HCT116 (cell line): ENCODE measurements around the gene DSTYK. TPM values are rescaled to one million over a fixed set of nuclear protein-coding genes. Genes with fewer than 3 reads are reported as not detected.

Source experiments
- ATAC-seq: fragments of 200-7000 bp; cut with Tn5 transposase; 2 replicates; pipeline ENCODE4 v1.9.1; 2020; ENCODE audit warnings: mild to moderate bottlenecking, moderate library complexity
- BruUV-seq: library from RNA; stranded (reverse); fragments of 400-500 nt; replicated peaks from 2 replicates; lab custom pipeline; 2021; lab: Mats Ljungman, UMichigan
- CTCF ChIA-PET: fragments of 300-600 bp; sonication (Branson Sonifier 250); formaldehyde crosslinking; loops from one replicate; lab custom pipeline; 2021; ENCODE audit warnings: antibody characterized with exemption; lab: Charles Lee
- POLR2A ChIA-PET: fragments of 300-600, 350-600 bp; sonication (Branson Sonifier 250); formaldehyde crosslinking; loops from one replicate; lab custom pipeline; 2021; ENCODE audit warnings: antibody characterized with exemption; lab: Charles Lee
- RAD21 ChIA-PET, 2 experiments: fragments of 300-600 bp; sonication (Branson Sonifier 250); formaldehyde crosslinking; loops; one replicate each; lab custom pipeline; 2023; ENCODE audit warnings: low total read pairs in 2 of 2; ENCODE audit not compliant: uncharacterized antibody in 2 of 2, unreplicated experiment in 2 of 2, low non-redundant PET in 1 of 2; lab: Charles Lee
- DNase-seq: peaks from one replicate; pipeline ENCODE4 v3.0.0-alpha.2; 2010; ENCODE audit warnings: low read depth, low spot score
- H2AFZ ChIP-seq: fragments of 200-600 bp; shearing (Covaris generic), sonication (generic); 2 replicates; pipeline ENCODE4 v1.6.1; 2017; ENCODE audit warnings: low read depth, mixed run types, mixed read lengths, antibody characterized with exemption, low read length; ENCODE audit not compliant: poor library complexity, severe bottlenecking
- H3K27ac ChIP-seq: 2 replicates; pipeline ENCODE4 v1.5.1; 2012; ENCODE audit warnings: low read depth, low read length
- H3K27me3 ChIP-seq: fragments of 200-600 bp; sonication (generic); 2 replicates; pipeline ENCODE4 v1.6.1; 2016; ENCODE audit warnings: mixed run types, low read length, mixed read lengths; ENCODE audit not compliant: insufficient read depth
- H3K36me3 ChIP-seq, 2 experiments: fragments of 200-500 bp in 1 of 2; fragments of 200-600 bp in 1 of 2; sonication (Bioruptor generic) in 1 of 2; sonication (generic) in 1 of 2; 2 replicates each; pipeline versions ENCODE4 v1.5.1 to v1.6.1; 2014 to 2016; ENCODE audit warnings: low read length in 2 of 2, inconsistent platforms in 1 of 2, mixed read lengths in 1 of 2, mixed run types in 1 of 2; ENCODE audit not compliant: insufficient read depth in 2 of 2, control insufficient read depth in 1 of 2
- H3K4me1 ChIP-seq, 2 experiments: fragments of 200-600 bp in 1 of 2; sonication (generic) in 1 of 2; 2 replicates each; pipeline versions ENCODE4 v1.5.1 to v1.6.1; 2012 to 2017; ENCODE audit warnings: low read length in 2 of 2, inconsistent platforms in 1 of 2, mild to moderate bottlenecking in 1 of 2, mixed read lengths in 1 of 2, mixed run types in 1 of 2, moderate library complexity in 1 of 2; ENCODE audit not compliant: insufficient read depth in 2 of 2, control insufficient read depth in 1 of 2
- H3K4me2 ChIP-seq: fragments of 200-600 bp; sonication (generic); 2 replicates; pipeline ENCODE4 v1.6.1; 2017; ENCODE audit warnings: mixed run types, low read length, mixed read lengths
- H3K4me3 ChIP-seq, 2 experiments: fragments of 200-600 bp in 1 of 2; sonication (generic) in 1 of 2; replicated peaks in 1 of 2; 2 replicates each; pipeline ENCODE4 v1.5.1; 2011 to 2016; ENCODE audit warnings: low read length in 2 of 2, control low read depth in 1 of 2, low read depth in 1 of 2, mild to moderate bottlenecking in 1 of 2, mixed read lengths in 1 of 2, mixed run types in 1 of 2
- H3K79me2 ChIP-seq: fragments of 200-600 bp; sonication (generic); 2 replicates; pipeline ENCODE4 v1.6.1; 2017; ENCODE audit warnings: mild to moderate bottlenecking, mixed run types, low read length, moderate library complexity, mixed read lengths; ENCODE audit not compliant: insufficient read depth
- H3K9ac ChIP-seq: fragments of 200-600 bp; sonication (generic); 2 replicates; pipeline ENCODE4 v1.6.1; 2016; ENCODE audit warnings: low read length, mixed read lengths
- H3K9me2 ChIP-seq: fragments of 200-600 bp; sonication (generic), shearing (Covaris generic); 2 replicates; pipeline ENCODE4 v1.6.1; 2017; ENCODE audit warnings: mixed run types, mild to moderate bottlenecking, moderate library complexity; ENCODE audit not compliant: insufficient read depth
- H3K9me3 ChIP-seq, 2 experiments: fragments of 200-500 bp in 1 of 2; fragments of 200-600 bp in 1 of 2; sonication (Bioruptor generic) in 1 of 2; sonication (generic) in 1 of 2; 2 replicates each; pipeline ENCODE4 v1.6.1; 2014 to 2017; ENCODE audit warnings: low read length in 2 of 2, mixed read lengths in 2 of 2, inconsistent platforms in 1 of 2, low read depth in 1 of 2, mild to moderate bottlenecking in 1 of 2, mixed run types in 1 of 2, moderate library complexity in 1 of 2; ENCODE audit not compliant: control insufficient read depth in 1 of 2, insufficient read depth in 1 of 2
- H4K20me1 ChIP-seq: fragments of 200-600 bp; sonication (generic), shearing (Covaris generic); 2 replicates; pipeline ENCODE4 v1.6.1; 2017; ENCODE audit warnings: mixed run types, mild to moderate bottlenecking, moderate library complexity; ENCODE audit not compliant: insufficient read depth
- CBX3 ChIP-seq: IDR thresholded peaks from 2 replicates; pipeline ENCODE4 v1.6.1; 2012; ENCODE audit warnings: low read depth
- EGR1 ChIP-seq: IDR thresholded peaks from 2 replicates; pipeline ENCODE4 v1.6.1; 2012; ENCODE audit warnings: low read depth
- EZH2 ChIP-seq: fragments of 200-600 bp; sonication (generic); IDR thresholded peaks from 2 replicates; pipeline ENCODE4 v1.6.1; 2017; ENCODE audit warnings: antibody characterized with exemption, mixed run types
- EZH2phosphoT487 ChIP-seq: fragments of 200-600 bp; IDR thresholded peaks from 2 replicates; pipeline ENCODE4 v1.6.1; 2018; ENCODE audit warnings: antibody characterized with exemption, borderline replicate concordance
- FOSL1 ChIP-seq: IDR thresholded peaks from 2 replicates; pipeline ENCODE4 v1.6.1; 2012; ENCODE audit warnings: low read depth
- POLR2A ChIP-seq: IDR thresholded peaks from 2 replicates; pipeline ENCODE4 v1.7.0; 2011; ENCODE audit warnings: borderline replicate concordance; ENCODE audit not compliant: insufficient read depth, insufficient read length; ENCODE audit errors: extremely low read depth
- POLR2AphosphoS5 ChIP-seq: IDR thresholded peaks from 2 replicates; pipeline ENCODE4 v1.6.1; 2011; ENCODE audit warnings: mild to moderate bottlenecking, low read depth, low read length, moderate library complexity
- REST ChIP-seq: IDR thresholded peaks from 2 replicates; pipeline ENCODE4 v1.6.1; 2012; ENCODE audit warnings: low read depth
- SIN3A ChIP-seq: IDR thresholded peaks from 2 replicates; pipeline ENCODE4 v1.6.1; 2012; ENCODE audit warnings: low read depth
- SP1 ChIP-seq: IDR thresholded peaks from 2 replicates; pipeline ENCODE4 v1.6.1; 2012; ENCODE audit warnings: low read depth
- SRF ChIP-seq: IDR thresholded peaks from 2 replicates; pipeline ENCODE4 v1.6.1; 2012; ENCODE audit warnings: low read depth
- ZFX ChIP-seq: fragments of 450-650 bp; IDR thresholded peaks from 2 replicates; pipeline ENCODE4 v1.6.1; 2017
- ZNF274 ChIP-seq: fragments of 200-500 bp; sonication (Bioruptor generic); IDR thresholded peaks from 2 replicates; pipeline ENCODE4 v1.6.1; 2014; ENCODE audit warnings: mild to moderate bottlenecking, low read depth, low read length, inconsistent platforms
- intact Hi-C: fragments of 100-400 bp; cut with micrococcal nuclease; formaldehyde crosslinking; loops from 2 replicates; pipeline ENCODE4 v1.10.0; 2022
- total RNA-seq: library from RNA; stranded (reverse); gene quantifications from one replicate; pipeline ENCODE4 v1.2.1, GENCODE V29; 2021; ENCODE audit not compliant: unreplicated experiment
- TF ChIP-seq, protein P1 (sequence below): IDR thresholded peaks from 2 replicates; pipeline ENCODE4 v1.6.1; 2011; ENCODE audit warnings: mild to moderate bottlenecking, low read length, moderate library complexity; ENCODE audit not compliant: insufficient replicate concordance; ENCODE audit errors: extremely low read depth

DSTYK gene
- total RNA-seq, 1 experiment from 2014 or later = 6.6 TPM

DNA sequence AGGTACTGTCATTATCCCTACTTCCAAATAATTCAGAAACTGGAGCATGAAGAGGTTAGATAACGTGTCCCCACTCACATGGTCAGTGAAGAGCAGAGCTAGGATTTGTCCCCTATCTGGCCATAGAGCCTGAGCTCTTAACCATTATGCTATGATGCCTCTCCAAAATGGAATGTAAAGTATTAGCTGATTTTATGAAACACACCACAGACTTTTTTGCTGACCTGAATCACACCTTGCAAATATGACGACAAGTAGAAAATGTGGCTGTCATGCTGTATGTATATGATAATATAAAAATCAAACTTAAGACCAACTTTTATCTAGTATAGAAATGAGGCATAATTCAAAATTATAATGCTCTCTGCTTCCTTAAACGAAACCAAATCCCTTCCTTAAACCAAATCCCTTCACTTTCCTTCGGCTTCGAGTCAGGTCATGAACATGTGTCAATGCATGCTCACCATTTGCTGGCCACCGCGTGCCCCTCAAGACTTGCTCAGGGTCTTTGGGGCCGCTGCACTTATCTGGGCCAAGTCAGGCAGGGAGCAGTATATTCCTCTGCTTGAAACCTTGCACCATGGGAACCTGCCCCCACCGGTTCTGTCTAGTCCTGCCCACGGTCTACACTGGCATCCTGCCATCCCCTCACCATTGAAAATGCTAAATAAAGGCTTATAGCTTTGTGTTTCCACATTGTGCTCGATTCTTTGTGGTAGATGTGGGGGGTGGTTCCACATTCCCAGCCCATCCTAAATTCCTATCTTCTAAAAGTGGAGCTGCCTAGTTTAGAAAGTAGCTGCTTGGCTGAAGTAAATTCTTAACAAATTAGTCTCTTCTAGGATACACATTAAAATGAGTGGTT lies 14.6 kb upstream of the DSTYK start:
- no peaks in the 10 kb centered on the region for H4K20me1 ChIP-seq
- no peak overlapping the region for H3K27ac ChIP-seq
- H3K36me3 ChIP-seq = no peaks in the 10 kb centered on the region
- DNase-seq (no peak), ATAC-seq (no peak)
- no peak overlapping the region for H2AFZ ChIP-seq
- no peak for TF ChIP-seq CBX3
- no peak for TF ChIP-seq REST
- no peak for TF ChIP-seq EGR1
- TF ChIP-seq POLR2AphosphoS5 = no peak
- no peak for TF ChIP-seq SIN3A
- no peak for TF ChIP-seq EZH2phosphoT487
- no peak for TF ChIP-seq ZFX
- TF ChIP-seq ZNF274 = no peak
- TF ChIP-seq, protein P1, sequence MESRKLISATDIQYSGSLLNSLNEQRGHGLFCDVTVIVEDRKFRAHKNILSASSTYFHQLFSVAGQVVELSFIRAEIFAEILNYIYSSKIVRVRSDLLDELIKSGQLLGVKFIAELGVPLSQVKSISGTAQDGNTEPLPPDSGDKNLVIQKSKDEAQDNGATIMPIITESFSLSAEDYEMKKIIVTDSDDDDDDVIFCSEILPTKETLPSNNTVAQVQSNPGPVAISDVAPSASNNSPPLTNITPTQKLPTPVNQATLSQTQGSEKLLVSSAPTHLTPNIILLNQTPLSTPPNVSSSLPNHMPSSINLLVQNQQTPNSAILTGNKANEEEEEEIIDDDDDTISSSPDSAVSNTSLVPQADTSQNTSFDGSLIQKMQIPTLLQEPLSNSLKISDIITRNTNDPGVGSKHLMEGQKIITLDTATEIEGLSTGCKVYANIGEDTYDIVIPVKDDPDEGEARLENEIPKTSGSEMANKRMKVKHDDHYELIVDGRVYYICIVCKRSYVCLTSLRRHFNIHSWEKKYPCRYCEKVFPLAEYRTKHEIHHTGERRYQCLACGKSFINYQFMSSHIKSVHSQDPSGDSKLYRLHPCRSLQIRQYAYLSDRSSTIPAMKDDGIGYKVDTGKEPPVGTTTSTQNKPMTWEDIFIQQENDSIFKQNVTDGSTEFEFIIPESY = no peak
- TF ChIP-seq FOSL1 = no peak
- no peak for TF ChIP-seq SRF
- TF ChIP-seq EZH2 = no peak
- no peak for TF ChIP-seq POLR2A
- no peak for TF ChIP-seq SP1
- no peak overlapping the region for H3K9ac ChIP-seq
- ChIA-PET RAD21 (no interaction called here), CTCF (no interaction called here), POLR2A (interaction anchor here (1.4 kb wide), 1 partner anchor 104 kb away, joined by 3 read pairs; the partner anchor contains the start of gene RBBP5)
- H3K27me3 ChIP-seq = no peaks in the 10 kb centered on the region
- H3K9me2 ChIP-seq = no peaks in the 10 kb centered on the region
- BruUV-seq = no TSS peak
- intact Hi-C loops = no loop called here
- 0 out of 2 replicates have a peak overlapping the region, but pooled peaks have one; percentile 96 for H3K4me2 ChIP-seq
- no peak overlapping the region for H3K4me3 ChIP-seq
- H3K9me3 ChIP-seq = no peaks in the 10 kb centered on the region
- peaks cover 11 to 28% of the 10 kb centered on the region in 2 experiments; a peak in 3 of 4 replicates for H3K4me1 ChIP-seq
- H3K79me2 ChIP-seq = no peaks in the 10 kb centered on the region
